ENCODE measurements around the gene ZFP62.

ZFP62 gene

DNA sequence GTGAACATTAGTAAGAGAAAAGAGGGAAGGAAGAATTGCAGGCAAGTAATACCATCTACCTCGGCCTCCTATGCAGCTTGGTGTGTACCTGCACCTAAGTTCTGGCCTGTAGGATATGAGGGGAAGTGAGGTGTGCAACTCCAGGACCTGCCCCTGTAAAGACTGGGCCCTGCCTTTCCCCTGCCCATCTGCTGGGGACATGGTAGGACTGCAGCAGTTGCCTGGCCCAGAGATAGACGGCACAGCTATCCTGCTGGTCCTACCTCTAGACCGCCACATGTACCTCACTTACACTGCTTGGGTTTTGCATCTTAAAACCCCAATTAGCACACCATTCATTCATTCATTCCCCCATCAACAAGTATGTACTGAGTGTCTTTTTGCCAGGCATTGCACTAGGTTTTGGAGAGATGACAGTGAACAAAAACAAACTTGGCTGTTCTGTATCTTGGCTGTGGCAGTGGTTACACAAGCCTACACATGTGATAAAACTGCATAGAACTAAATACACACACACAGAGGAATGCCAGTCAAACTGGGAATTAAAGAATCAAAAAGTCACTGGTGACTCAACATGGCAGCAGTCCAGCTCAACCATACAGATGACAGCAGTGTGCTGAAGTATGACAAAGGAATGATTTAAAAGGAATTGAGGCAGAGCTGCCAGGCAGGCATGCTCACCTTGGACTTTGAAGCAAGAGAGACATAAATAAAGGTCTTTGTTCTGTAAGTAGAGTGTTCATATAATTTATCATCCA, 35.1 kb downstream of the ZFP62 start:
- TF ChIP-seq GATA2 (IDR thresholded peaks at IDR 0.05; ENCODE audit: low read depth, low read length) (no peak), GATA3 (IDR thresholded peaks at IDR 0.05; ENCODE audit: low read depth, low read length) (no peak)

- no peak for TF ChIP-seq GATA3 (IDR thresholded peaks at IDR 0.05; ENCODE audit: low read depth, low read length)
- no peak for TF ChIP-seq GATA2 (IDR thresholded peaks at IDR 0.05; ENCODE audit: low read depth, low read length)
Measured at GRCh38 chr5:180824630-180825476, 36.2 kb downstream of the ZFP62 start.

- TF ChIP-seq GATA3 (IDR thresholded peaks at IDR 0.05; ENCODE audit: low read depth, low read length) (no peak), GATA2 (IDR thresholded peaks at IDR 0.05; ENCODE audit: low read depth, low read length) (no peak)
Measured at GRCh38 chr5:180823940-180824629, 37.0 kb downstream of the ZFP62 start.

GRCh38 chr5:180823346-180823745, 37.7 kb downstream of the ZFP62 start:
- TF ChIP-seq GATA3 (IDR thresholded peaks at IDR 0.05; ENCODE audit: low read depth, low read length) (no peak), GATA2 (IDR thresholded peaks at IDR 0.05; ENCODE audit: low read depth, low read length) (no peak)

DNA sequence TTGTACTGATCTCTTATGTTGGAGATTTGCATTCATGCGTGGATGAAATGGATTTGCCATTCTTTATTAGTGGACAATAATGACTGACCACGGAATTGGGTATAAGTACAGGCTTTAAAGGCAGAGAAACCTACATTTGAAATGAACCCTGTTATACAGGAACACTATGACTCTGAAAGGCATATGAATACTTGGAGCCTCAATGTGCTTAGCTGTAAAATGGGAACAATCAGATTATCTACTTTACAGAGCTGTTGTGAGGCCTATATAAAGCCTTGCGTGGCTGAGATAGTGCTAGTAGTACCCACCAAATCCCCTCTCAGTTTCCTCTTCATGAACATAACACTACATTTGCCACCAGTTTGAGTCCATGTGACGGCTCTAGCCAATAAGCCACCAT, 39.5 kb downstream of the ZFP62 start:
- TF ChIP-seq GATA3 (IDR thresholded peaks at IDR 0.05; ENCODE audit: low read depth, low read length) (no peak), GATA2 (IDR thresholded peaks at IDR 0.05; ENCODE audit: low read depth, low read length) (no peak)

- TF ChIP-seq GATA2 (IDR thresholded peaks at IDR 0.05; ENCODE audit: low read depth, low read length) (no peak), GATA3 (IDR thresholded peaks at IDR 0.05; ENCODE audit: low read depth, low read length) (no peak)
Measured at GRCh38 chr5:180820788-180821321, 40.2 kb downstream of the ZFP62 start.

- no peak for TF ChIP-seq GATA3 (IDR thresholded peaks at IDR 0.05; ENCODE audit: low read depth, low read length)
- TF ChIP-seq GATA2 (IDR thresholded peaks at IDR 0.05; ENCODE audit: low read depth, low read length): no peak
Measured at GRCh38 chr5:180818677-180819341, 42.3 kb downstream of the ZFP62 start.

- TF ChIP-seq GATA2 (IDR thresholded peaks at IDR 0.05; ENCODE audit: low read depth, low read length) (no peak), GATA3 (IDR thresholded peaks at IDR 0.05; ENCODE audit: low read depth, low read length) (no peak)
Measured at GRCh38 chr5:180817893-180818674, 43.0 kb downstream of the ZFP62 start.

GRCh38 chr5:180816608-180817534, 44.2 kb downstream of the ZFP62 start:
- TF ChIP-seq GATA3 (IDR thresholded peaks at IDR 0.05; ENCODE audit: low read depth, low read length) (no peak), GATA2 (IDR thresholded peaks at IDR 0.05; ENCODE audit: low read depth, low read length) (no peak)

DNA sequence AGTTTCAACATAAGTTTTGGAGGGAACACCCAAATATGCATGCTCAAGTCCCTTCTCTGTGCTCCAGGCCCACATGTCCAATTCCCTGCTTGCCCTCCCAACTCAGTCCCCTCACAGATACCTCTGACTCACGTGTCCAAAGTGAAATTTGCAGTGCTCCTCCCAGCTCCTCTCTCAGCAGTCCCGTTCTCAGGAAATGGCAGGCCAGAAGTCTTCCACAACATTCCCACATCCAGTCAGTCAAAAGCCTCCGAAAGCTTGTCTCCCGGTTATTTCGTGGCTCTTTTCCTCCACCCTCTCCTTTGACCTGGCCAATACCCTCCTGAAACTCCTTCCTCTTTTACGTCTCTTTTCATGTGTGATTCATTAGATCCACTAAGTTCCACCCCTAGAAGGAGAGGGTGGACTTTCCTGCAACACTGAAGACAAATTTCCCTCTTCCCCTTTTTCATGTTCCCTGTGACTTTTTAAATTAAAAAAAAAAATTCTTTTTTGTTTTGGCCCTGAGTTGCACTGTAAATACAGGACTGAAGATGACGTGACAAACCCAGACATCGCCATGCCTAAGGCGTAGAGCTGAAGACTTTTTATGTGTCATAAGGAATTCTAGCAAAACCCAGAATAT, 45.7 kb downstream of the ZFP62 start:
- TF ChIP-seq GATA2 (IDR thresholded peaks at IDR 0.05; ENCODE audit: low read depth, low read length): no peak
- TF ChIP-seq GATA3 (IDR thresholded peaks at IDR 0.05; ENCODE audit: low read depth, low read length): no peak

- TF ChIP-seq GATA2 (IDR thresholded peaks at IDR 0.05; ENCODE audit: low read depth, low read length): no peak
- TF ChIP-seq GATA3 (IDR thresholded peaks at IDR 0.05; ENCODE audit: low read depth, low read length): no peak
Measured at GRCh38 chr5:180813420-180813819, 47.7 kb downstream of the ZFP62 start.
